Activated CD4-positive, CD25-positive, alpha-beta regulatory T cell (primary cell): ENCODE measurements around the gene RBMX.

Source experiments
- DNase-seq, 4 experiments: peaks; one replicate each; lab custom pipeline; 2025; lab: John Stamatoyannopoulos, UW

The RBMX gene

DNA sequence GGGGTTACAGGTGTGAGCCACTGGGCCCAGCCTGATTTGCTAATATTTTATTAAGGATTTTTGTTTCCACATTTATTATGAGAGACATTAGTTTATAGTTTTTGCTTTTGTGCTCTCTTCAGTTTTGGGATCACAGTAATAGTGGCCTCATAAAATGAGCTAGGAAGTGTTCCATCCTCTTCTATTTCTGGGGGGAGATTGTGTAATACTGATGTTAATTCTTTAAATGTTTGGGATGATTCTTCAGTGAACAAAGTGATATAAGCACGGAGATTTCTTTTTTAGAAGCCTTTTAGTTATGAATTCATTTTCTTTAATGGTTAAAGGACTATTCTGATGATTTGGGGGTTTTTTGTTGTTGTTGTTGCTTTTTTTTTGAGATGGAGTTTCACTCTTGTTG lies 41.3 kb downstream of the RBMX start:
- no peak for DNase-seq

DNA sequence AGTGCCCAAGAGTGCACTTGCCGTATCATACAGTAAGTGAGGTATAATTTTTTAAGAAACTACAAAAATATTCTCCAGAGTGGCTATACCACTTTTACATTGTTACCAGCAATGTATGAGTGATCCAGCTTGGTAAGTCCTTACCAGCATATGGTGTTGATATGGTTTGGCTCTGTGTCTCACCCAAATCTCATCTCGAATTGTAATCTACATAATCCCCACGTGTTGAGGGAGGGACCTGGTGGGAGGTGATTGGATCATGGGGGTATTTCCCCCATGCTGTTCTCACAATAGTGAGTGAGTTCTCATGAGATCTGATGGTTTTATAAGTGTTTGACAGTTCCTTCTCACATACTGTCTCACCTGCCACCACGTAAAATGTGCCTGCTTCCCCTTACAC lies 44.8 kb downstream of the RBMX start:
- DNase-seq = no peak

DNA sequence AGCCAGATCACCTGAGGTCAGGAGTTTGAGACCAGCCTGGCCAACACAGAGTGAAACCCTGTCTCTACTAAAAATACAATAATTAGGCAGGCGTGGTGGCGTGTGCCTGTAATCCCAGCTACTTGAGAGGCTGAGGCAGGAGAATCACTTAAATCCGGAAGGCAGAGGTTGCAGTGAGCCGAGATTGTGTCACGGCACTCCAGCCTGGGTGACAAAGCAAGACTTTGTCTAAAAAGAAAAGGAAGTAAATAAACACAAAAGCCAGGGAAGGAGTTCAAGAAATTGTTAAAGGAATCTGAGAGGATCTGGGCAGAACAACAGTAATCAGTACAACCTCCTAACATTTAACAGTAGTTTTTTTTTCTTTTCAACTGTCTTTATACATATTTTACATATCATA lies 51.1 kb downstream of the RBMX start:
- no peak for DNase-seq

DNA sequence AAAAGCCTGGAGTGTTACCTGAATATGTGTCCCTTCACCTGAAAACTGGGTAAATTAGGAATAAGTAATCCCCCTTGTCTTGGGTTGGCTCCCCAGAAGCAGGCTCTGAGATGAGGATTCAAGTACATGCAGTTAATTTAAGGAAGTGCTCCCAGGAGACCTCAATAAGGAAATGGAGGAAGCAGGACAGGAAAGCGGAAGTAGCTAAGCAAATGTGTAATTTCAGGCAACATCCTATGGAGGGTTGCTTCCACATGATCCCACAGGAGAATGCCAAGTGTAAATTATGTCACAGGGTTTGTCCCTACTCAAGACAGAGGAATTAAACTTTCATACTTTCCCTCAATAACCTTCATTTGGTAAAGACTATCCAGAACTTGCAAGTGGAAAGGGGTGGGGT lies 51.7 kb downstream of the RBMX start:
- DNase-seq = no peak

DNA sequence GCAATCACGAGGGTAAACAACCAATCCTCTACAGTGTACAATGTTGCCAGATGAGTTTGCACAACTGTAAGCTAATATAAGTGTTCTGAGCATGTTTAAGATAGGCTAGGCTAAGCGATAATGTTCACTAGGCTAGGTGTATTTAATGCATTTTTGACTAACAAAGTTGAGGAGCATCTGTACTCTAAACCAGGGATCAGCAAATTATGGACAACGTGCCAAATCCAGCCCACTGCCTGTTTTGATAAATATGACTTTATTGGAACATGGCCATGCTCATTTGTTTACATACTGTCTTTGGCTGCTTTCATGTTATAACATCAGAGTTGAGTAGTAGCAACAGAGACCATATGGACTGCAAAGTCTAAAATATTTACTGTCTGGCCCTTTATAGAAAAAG lies 53.5 kb downstream of the RBMX start:
- no peak for DNase-seq

DNA sequence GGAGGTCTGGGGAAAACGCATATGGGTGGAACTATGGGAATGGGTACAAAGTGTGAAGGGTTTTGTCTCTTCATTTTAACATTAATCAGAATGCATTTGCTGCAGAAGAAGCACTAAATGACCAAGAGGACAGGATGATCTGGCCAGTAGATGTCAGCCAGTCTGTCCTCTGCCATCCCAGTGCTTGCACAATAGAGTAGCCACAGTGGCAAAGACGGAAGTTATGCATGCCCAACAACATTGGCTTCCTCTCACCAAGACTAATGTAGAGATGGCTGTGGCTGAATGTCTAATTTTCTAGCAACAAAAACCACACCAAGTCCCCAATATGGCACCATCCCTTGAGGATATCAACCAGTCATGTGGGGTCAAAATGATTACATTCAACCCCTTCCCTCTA lies 54.8 kb downstream of the RBMX start:
- DNase-seq = no peak
